Measurements from ENCODE around the gene SWAP70.
"Not testable (repeated sequence)": the region's sequence is repeated elsewhere in the genome, so short reads cannot be mapped to it uniquely, and the experiment has no call there.

SWAP70 gene
- 6.6 to 10.2 (median 7.7) reads per million in 4 donors for total RNA-seq

DNA sequence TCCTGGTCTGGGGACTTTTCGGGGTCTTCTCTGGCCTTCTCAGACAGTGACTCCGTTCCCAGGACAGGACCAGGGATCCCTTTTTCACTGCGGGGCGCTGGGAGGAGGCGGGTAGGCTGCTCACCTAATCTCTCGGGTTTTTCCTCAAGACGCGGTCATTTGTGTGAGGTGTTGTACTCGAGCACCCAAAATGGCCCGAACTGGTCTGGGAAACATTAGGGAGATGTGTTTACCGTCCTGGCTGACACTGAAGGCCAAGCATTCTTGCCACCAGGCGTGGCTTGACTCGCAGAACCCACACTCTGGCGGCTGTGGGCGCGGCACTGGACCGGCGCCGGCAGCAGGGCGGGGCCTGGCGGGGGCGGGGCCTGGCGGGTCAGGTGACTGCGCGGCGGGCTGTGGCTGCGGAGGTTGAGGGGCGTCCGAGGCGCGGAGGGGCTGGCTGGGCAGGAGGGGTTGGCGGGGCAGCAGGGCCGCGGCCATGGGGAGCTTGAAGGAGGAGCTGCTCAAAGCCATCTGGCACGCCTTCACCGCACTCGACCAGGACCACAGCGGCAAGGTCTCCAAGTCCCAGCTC is at the start of gene SWAP70:
SWAP70 (plus strand) TSS at position 379 of the 577 bp plus-strand sequence; CDS start at position 482, 103 bp downstream.
- DNase-seq: peak; percentile 57 to 69 (median 62)

DNA sequence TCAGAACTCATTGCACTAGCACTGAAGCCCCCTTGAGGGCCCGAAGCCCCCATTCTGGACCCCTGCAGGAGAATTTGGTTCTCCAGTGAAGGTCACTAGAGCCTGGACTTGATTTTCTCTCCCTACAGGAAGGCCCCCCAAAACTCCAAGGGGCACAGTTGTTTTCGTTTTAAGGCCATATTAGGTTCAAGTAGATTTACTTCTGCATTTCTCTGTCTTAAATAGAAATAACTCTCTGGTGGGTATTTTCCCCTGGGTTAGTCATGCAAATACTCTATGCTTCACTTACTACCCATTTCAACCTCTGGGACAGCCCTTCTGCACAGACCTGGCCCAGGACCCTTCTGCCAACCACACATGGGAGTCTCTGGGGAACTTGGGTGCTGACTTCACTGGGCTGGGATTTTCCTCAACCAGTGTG is 48.8 kb upstream of the SWAP70 start:
- DNase-seq: no peak

DNA sequence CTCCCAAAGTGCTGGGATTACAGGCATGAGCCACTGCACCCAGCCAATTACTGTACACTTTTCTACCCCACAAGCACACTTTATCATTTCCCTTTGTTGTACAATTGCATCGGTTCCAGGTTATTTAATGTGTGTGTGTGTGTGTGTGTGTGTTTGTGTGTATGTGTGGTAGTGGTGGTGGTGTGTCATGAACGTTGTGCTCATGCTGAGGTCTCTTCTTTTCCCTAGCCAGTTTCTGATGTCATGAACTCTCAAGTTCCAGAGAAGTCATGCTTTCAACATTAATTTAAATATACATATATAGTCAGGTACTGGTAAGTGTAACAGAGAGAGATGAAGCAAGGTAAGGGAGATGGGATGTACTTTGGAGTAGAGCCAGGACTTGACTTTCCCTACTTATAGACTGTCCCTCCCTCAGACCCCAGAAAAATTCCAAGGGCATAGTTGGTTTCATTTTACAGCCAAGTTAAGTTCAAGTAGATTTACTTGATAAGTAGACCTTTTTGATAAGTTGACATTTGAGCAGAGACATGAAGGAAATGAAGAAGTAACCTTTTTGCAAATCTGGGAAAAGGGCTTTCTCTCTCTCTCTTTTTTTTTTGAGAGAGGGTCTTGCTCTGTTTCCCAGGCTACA is 47.7 kb upstream of the SWAP70 start:
- DNase-seq: no peak

DNA sequence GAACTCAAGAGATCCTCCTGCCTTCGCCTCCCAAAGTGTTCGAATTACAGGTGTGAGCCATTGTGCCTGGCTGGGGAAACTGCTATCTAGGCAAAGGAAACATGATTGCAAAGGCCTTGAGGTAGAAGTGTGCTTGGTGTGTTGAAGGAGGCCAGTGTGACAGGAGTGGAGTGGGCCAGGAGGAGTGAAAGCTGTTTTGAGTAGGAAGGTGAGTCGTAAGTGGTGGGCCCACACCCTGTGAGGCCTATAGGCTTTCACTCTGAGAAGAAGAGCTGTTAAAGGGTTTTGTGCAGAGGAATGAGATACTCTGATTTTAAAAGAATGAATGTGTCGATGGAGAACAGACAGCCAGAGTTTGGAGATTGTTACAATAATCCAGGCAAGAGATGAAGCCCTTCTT is 47.0 kb upstream of the SWAP70 start:
- no peak for DNase-seq

DNA sequence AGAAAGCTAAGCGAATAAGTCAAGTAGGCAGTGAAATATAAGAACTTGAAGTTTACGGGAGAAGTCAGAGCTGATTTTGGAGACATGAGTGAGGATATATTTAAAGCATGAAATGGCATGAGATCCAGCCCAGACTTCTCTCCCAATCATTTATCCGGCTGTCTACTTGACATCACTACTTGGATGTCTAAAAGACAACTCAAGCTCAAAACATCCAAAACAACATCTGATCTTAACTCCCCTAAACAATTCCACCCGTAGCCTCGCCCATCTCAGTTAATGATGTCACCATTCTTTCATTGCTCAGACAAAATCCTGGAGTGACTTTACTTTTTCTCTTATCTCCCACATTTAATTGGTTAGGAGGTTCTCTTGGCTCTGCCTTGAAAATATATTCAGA is 45.9 kb upstream of the SWAP70 start:
- DNase-seq: no peak

DNA sequence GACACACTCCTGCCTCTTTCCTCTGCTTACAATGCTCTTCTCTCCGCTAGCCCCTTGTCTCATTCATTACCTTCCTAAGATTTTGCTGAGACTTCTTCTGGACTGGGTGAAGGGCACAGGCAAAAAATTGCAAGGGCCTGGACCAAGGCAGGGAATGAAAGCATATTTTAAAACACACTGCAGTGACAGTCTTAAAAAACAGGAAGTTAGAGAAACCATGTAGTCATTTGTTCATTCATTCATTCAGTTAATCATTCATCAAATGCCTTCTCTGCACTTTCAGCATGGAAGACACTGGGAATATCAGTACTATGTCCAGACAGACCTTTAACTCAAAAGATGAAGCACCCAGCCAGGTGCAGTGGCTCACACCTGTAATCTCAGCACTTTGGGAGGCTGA is 44.9 kb upstream of the SWAP70 start:
- no peak for DNase-seq

DNA sequence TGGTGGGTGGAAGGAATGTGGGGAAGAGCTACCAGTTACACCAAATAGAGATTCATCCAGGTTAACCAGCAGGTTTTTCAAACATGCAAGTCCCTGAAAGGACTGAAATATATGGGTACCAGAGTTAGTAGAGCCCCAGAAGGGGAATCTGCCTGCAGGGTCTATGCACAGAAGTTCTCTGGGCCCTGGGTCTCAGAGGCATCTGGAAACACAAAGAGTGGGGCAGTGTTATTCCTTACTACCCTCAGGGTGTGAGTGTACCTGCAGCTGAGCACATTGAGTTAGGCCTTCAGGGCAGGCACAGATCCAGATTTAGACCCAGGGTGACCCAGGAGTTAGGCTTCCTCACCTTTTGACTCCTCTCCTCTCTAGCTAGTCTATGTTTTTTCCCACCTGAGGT is 43.9 kb upstream of the SWAP70 start:
- no peak for DNase-seq

DNA sequence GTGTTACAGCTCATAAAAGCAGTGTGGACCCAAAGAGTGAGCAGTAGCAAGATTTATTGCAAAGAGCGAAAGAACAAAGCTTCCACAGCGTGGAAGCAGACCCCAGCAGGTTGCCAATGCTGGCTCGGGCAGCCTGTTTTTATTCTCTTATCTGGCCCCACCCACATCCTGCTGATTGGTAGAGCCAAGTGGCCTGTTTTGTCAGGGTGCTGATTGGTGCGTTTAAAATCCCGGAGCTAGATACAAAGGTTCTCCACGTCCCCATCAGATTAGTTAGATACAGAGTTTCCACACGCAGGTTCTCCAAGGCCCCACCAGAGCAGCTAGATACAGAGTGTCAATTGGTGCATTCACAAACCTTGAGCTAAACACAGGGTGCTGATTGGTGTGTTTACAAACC is 41.5 kb upstream of the SWAP70 start:
- not testable (repeated sequence) for DNase-seq

DNA sequence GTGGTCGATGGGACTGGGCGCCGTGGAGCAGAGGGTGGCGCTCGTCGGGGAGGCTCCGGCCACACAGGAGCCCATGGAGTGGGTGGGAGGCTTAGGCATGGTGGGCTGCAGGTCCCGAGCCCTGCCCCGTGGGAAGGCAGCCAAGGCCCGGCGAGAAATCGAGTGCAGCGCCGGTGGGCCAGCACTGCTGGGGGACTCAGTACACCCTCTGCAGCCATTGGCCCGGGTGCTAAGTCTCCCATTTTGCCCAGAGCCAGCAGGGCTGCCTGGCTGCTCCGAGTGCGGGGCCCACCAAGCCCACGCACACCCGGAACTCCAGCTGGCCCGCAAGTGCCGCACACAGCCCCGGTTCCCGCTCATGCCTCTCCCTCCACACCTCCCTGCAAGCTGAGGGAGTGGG is 40.8 kb upstream of the SWAP70 start:
- DNase-seq: not testable (repeated sequence)

DNA sequence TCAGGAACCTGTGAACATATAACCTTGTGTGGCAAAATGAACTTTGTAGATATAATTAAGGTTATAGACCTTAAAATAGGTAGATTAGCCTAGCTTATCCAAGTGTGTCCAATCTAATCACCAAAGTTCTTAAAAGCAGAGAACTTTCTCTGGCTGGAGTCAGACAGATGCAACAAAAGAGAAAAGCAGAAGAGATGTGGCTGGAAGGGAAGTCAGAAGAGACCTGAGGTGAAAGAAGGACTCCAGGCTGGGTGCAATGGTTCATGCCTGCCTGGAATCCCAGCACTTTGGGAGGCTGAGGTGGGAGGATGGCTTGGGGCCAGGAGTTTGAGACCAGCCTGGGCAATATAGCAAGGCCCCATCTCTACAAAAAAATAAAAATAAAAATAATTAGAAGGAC is 39.4 kb upstream of the SWAP70 start:
- DNase-seq: no peak

DNA sequence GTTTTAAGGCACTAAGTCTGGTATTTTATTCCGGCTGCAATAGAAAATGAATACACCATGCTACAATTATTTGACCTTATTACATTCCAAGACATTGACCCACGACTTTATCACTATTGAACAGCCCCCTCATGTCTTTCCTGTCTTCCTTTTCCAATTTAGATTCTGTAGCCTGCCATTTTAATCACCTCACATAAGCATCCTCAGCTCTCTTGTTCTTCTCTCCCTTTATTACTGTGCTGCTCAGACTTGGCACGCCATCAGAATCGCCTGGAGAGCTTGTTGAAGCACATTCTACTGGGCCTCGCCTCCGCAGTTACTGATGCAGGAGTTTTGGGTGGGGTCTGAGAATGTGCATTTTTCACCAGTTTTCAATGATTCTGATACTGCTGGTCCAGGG is 38.7 kb upstream of the SWAP70 start:
- no peak for DNase-seq

DNA sequence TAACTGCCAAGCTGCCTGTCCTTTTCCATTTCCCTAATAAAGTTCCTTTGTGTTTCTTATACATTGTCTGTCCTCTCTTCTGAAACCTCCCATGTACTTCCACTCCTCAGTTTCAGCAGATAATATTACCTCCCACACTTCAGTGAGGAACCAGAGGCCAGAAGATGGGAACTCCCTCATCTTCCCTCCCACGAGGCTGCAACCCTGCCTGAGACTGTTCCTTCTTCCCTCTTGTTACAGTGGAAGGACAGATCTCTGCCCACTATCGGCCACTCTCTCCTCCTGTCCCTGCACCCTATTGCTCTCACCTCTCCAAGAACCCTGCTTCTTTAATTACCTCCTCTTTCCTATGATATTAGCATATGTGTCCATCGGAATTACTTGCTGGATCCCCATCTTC is 38.1 kb upstream of the SWAP70 start:
- DNase-seq: no peak

DNA sequence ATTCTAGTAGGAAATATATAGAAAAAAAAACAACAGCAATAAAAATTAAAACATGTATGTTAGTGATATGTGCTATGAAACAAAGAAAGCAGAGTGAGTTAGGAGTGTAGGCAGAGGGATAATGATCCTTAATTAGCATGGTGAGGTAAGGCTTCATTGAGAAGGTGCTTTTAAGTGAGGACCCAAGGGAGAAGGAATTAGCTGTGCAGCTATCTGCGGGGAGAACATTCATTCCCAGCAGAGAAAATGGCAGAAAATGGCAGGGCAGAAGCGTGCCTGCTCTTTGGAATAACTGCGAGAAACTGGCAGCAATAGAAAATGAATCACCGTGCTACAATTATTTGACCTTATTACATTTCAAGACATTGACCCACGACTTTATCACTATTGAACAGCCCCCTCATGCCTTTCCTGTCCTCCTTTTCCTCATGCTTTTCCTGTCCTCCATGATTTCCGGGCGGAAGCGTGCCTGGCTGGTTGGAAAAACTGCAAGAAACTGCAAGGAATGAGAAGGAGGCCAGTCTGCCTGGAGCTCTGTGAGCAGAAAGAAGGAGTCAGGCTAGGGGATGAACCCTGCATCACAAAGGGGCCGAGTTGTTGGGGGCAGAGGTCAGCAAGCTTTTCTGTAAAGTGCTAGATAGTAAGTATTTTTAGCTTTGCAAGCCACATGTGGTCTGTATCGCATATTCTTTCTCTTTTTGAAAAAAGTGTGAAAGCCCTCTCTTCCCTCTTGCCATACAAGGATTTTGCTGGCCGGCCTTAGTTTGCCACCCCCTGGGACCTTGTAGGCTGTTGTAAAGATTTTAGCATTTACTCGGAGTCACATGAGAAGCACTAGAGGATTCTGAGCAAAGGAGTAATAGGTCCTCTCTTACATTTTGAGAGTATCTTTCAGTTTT is 37.1 kb upstream of the SWAP70 start:
- no peak for DNase-seq

DNA sequence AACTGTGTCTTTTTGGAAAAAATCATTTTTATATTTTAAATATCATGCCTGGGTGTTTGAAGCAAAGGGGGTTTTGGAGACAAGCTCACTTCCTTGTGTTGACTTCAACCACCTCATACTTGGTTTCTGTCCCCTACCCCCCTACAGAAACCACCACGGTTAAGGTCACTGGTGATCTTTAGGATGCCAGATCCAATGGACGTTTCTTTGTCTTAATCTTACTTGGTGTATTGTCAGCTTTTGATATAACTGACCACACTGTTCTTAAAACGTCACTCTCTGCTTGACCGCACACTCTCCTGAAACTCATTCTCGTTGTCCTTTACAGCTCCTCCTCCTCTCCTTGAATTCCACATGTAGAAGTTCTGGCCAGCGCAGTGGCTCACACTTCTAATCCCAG is 34.8 kb upstream of the SWAP70 start:
- no peak for DNase-seq

DNA sequence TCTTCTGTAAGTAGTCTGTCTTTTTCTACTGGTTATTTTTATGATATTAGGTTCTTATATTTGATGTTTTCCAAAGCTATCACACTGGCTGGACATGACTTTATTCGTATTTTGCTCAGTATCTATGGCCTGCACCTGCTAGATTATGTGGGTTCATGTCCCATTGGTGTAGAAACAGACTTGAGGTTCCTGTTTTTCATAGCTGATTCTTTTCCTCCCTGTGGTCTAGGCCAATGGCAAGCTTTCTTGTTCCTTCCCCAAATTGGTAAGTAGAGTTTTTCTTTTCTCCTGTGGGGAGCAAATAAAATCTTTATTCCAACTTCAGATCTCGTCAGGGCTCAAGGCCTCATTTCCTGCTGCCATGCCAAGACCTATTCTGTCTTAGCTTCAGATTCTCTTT is 30.2 kb upstream of the SWAP70 start:
- DNase-seq: no peak

DNA sequence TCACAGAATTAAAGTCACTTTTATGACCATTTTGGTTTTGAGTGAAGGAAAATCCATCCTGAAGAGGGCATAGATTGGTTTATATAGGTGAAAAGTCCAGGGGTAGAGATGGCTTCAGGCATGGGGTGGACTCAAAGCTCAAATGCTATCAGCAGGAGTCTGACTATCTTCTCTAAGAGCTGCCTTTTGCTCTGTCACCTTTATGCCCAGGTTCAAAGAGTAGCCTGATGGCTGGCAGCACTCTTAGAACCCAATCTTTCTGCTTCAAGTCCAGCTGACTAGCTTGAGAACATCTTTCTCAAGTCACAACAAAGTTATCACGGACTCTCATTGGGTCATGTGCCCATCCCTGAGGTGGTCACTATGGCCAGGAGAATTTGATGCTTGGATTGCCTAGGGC is 27.2 kb upstream of the SWAP70 start:
- no peak for DNase-seq

DNA sequence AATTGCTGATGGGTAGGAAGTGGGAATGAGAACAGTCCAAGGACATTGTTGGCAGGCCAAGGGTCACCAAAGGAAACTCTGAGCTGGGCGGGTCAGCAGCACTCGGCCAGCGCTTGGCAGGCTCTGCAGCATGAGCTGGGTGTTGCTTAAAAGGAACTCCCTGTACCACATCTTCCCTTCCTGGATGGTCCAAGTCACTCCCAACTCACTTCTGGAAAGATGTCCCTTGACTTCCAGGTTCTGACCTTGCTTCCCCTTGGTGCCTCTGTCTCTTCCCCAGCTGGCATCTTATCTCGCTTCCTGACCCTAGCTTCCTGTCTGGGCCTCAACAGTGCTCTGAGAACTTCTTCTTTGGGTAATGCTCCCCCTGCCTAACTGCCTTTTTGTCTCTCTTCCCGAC is 24.8 kb upstream of the SWAP70 start:
- DNase-seq: no peak

DNA sequence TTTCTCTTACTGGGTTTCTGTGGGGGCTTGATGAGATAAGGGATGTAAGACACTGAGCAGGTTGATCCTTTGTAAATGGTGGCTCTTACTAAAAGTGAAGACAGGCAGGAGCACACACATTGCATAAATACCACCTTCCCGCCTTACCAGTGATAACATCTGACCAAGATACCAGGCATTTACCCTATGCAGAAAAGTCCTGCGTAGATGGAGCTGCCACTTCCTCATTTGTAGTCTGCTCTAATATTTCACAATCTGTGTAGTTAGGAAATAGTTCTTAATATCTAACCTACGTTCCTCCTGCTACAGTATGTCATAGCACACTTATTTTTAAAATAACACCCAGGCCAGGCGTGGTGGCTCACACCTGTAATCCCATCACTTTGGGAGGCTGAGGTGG is 23.9 kb upstream of the SWAP70 start:
- DNase-seq: no peak

DNA sequence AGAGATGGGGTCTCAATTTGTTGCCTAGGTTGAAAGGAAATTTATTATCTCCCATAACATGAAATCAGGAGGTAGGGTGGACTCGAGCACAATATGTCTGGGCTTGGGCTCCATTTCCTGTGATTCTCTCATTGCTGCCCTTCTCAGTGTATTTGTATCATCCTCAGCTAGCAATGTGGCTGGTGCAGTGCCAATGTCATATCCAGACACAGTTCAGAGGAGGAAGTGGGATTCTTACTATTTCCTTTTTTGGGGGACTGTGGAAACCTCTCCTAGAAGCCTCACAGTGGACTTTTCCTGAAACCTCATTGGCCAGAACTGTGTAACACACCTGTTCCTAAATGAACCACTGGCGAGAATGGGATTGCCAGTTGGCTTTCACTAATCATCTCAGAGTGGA is 21.0 kb upstream of the SWAP70 start:
- DNase-seq: no peak

DNA sequence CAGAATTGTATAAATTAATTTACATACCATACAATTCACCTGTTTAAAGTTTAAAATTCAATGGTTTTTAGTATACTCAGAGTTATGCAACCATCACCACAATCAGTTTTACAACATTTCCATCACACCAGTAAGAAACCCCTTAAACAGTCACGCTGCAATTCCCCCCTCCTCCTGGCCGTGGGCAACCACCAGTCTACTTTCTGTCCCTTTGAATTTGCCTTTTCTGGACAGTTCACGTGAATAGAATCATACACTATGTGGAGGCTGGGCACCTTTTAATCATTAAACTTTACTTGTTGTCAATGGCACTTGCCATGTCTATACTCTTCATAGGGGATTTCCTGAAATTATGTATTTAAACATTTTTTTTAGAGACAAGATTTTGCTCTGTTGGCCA is 20.1 kb upstream of the SWAP70 start:
- DNase-seq: no peak

DNA sequence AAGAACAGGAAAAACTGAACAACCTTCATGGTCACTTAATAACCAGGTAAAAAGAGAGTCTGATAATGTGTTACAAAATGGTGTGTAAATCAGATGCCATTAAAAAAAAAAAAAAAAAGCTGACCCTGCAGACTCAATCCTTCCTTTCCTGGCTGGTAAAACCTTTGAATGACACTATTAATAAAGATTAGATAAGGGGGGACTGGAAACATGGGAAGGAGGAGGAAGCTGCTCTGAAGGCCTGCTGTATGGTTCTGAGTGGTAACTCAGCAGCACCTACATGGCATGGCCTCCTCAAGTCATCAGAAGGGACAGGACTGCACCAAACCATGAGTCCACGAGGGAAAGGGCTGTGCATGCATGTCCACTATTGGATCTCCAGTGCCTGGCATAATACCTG is 18.0 kb upstream of the SWAP70 start:
- DNase-seq: no peak

DNA sequence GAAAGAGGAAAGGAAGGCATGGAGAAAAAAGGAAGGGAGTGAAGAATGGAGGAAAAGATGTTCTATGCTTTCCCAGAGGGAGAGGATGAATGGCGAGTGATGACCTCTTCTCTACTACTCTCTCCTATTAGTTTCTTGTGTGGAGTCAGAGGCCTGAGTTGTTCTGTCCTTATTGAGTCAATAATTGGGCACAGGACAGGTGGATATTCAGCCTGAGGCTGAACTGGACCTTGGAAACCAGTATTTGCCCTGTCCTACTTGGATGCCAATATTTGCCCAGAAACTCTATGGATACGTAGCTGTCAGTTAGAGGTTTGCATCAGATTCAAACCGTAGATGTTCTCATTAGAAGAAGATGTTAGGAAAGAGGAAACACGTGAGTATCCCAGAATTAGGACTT is 17.6 kb upstream of the SWAP70 start:
- no peak for DNase-seq

DNA sequence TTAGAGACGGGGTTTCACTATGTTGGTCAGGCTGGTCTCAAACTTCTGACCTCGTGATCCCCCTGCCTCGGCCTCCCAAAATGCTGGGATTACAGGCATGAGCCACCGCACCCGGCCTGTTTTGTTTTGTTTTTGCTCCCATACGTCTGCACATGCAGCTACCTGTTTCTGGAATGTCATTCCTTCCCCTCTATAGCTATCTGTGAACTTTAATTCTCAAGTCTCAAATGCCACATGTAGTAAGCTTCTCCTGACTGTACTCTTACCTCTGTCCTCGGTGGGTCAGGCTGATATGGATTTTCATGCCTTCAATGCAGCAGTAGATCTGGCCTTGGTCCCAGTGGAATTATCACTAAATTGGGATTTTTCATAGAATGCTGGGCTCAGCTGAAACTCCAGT is 12.4 kb upstream of the SWAP70 start:
- DNase-seq: no peak
